Ovary (tissue), 3 donors: ENCODE data around the gene GALNTL6.

Experiments
- POLR2A ChIP-seq: fragments of 450-650 bp; IDR thresholded peaks from one replicate; pipeline ENCODE4 v1.6.1; 2017; ENCODE audit warnings: antibody characterized with exemption, mild to moderate bottlenecking, moderate library complexity
- TF ChIP-seq, protein P1 (sequence below), 3 donors: fragments of 450-650 bp in 2 of 3; fragments of 200-600 bp in 1 of 3; IDR thresholded peaks; one replicate each; pipeline versions ENCODE4 v1.5.1 to v1.8.0; 2016 to 2022; ENCODE audit warnings: antibody characterized with exemption in 3 of 3, mild to moderate bottlenecking in 1 of 3
- donor health status: DM: no; HTN: no; CAD: no.

DNA sequence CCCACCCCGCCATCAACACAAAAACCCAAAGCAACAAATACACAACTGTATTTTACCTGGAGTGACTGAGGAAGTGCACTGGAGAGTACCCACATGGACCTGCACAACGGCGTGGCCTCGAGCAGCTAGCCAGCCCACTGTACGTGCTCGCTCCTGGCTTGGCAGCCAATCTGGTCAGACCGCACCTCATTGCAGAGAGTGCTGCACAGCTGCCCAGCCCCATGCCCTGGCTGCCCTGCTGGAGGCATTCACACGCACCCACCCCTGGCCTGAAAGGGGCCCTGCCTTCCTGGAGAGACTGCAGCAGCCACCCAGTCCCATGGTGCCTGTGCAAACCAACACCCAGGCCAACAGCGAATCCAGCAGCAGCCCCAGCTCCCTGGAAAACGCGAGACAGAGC lies 116.3 kb downstream of the GALNTL6 start:
- TF ChIP-seq, protein P1, sequence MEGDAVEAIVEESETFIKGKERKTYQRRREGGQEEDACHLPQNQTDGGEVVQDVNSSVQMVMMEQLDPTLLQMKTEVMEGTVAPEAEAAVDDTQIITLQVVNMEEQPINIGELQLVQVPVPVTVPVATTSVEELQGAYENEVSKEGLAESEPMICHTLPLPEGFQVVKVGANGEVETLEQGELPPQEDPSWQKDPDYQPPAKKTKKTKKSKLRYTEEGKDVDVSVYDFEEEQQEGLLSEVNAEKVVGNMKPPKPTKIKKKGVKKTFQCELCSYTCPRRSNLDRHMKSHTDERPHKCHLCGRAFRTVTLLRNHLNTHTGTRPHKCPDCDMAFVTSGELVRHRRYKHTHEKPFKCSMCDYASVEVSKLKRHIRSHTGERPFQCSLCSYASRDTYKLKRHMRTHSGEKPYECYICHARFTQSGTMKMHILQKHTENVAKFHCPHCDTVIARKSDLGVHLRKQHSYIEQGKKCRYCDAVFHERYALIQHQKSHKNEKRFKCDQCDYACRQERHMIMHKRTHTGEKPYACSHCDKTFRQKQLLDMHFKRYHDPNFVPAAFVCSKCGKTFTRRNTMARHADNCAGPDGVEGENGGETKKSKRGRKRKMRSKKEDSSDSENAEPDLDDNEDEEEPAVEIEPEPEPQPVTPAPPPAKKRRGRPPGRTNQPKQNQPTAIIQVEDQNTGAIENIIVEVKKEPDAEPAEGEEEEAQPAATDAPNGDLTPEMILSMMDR (IDR thresholded peaks at IDR 0.05) = no peak
- TF ChIP-seq POLR2A = no peak
